MM.1S (cell line): Measurements from ENCODE around the gene DPP9.

Experiments used
- DNase-seq: peaks from one replicate; pipeline ENCODE4 v3.0.0-alpha.2; 2015
- H2AFZ ChIP-seq: fragments of 300-600 bp; sonication (generic); 2 replicates; pipeline ENCODE4 v1.6.0; 2016; ENCODE audit warnings: antibody characterized with exemption, low read length
- H3F3A ChIP-seq: fragments of 300-600 bp; sonication (generic); 2 replicates; pipeline ENCODE4 v1.6.1; 2016; ENCODE audit warnings: mild to moderate bottlenecking, antibody characterized with exemption, low read length, moderate library complexity, mixed read lengths; ENCODE audit not compliant: insufficient read depth
- H3K27ac ChIP-seq: fragments of 300-600 bp; sonication (generic); 2 replicates; pipeline ENCODE4 v1.5.1; 2016; ENCODE audit warnings: mild to moderate bottlenecking, low read length
- H3K27me3 ChIP-seq: fragments of 300-600 bp; sonication (generic); replicated peaks from 2 replicates; pipeline ENCODE4 v1.6.0; 2016; ENCODE audit warnings: low read length; ENCODE audit not compliant: insufficient read depth
- H3K36me3 ChIP-seq: fragments of 300-600 bp; sonication (generic); replicated peaks from 2 replicates; pipeline ENCODE4 v1.6.1; 2016; ENCODE audit warnings: mild to moderate bottlenecking, low read length, mixed read lengths; ENCODE audit not compliant: insufficient read depth
- H3K4me1 ChIP-seq: fragments of 300-600 bp; sonication (generic); 2 replicates; pipeline ENCODE4 v1.6.1; 2016; ENCODE audit warnings: low read length, mixed read lengths
- H3K4me2 ChIP-seq: fragments of 300-600 bp; sonication (generic); 2 replicates; pipeline ENCODE4 v1.6.0; 2016; ENCODE audit warnings: low read depth, low read length
- H3K4me3 ChIP-seq: fragments of 300-600 bp; sonication (generic); 2 replicates; pipeline ENCODE4 v1.5.1; 2016; ENCODE audit warnings: low read length, mixed read lengths
- H3K79me2 ChIP-seq: fragments of 300-600 bp; sonication (generic); 2 replicates; pipeline ENCODE4 v1.6.1; 2016; ENCODE audit warnings: mixed run types, low read length, mixed read lengths
- H3K9ac ChIP-seq: fragments of 300-600 bp; sonication (generic); 2 replicates; pipeline ENCODE4 v1.6.1; 2016; ENCODE audit warnings: low read length, mixed read lengths
- H3K9me2 ChIP-seq: fragments of 300-600 bp; sonication (generic); replicated peaks from 2 replicates; pipeline ENCODE4 v1.6.1; 2016; ENCODE audit warnings: mild to moderate bottlenecking, low read length, mixed read lengths; ENCODE audit not compliant: insufficient read depth
- H3K9me3 ChIP-seq: fragments of 300-600 bp; sonication (generic); replicated peaks from 2 replicates; pipeline ENCODE4 v1.6.1; 2016; ENCODE audit warnings: mild to moderate bottlenecking, low read length, mixed read lengths; ENCODE audit not compliant: insufficient read depth
- H4K20me1 ChIP-seq: fragments of 300-600 bp; sonication (generic); 2 replicates; pipeline ENCODE4 v1.6.1; 2016; ENCODE audit warnings: mild to moderate bottlenecking, low read length, moderate library complexity, mixed read lengths; ENCODE audit not compliant: insufficient read depth
- EZH2 ChIP-seq: fragments of 300-600 bp; sonication (generic); optimal IDR thresholded peaks from 2 replicates; pipeline ENCODE3; 2017; ENCODE audit warnings: low read depth, mild to moderate bottlenecking, antibody characterized with exemption, low read length, mixed read lengths
- EZH2phosphoT487 ChIP-seq: fragments of 300-600 bp; sonication (generic); IDR thresholded peaks from 2 replicates; pipeline ENCODE4 v1.6.1; 2018; ENCODE audit warnings: antibody characterized with exemption, low read length
- TF ChIP-seq, protein P1 (sequence below): fragments of 300-600 bp; sonication (generic); IDR thresholded peaks from 2 replicates; pipeline ENCODE4 v1.5.1; 2016; ENCODE audit warnings: antibody characterized with exemption, low read length, mixed read lengths

The DPP9 gene

DNA sequence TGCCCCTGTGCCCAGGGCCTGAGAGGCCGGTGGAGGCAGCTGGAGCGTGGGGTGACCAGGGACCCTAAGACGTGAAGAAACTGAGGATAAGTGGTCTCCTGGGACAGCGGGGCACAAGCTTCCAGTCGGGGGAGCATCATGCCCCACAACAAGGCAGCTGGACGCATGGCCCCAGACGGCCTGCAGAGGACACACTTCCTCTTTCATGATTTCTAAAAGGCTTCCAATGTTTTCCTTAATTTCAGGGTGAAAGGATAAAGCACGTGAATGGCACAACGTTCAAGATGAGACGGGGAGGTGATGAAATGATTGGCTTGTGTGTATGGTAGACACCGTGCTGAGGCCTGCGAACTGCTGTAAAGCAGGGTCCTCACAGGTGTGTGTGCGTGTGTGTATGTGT, 33.3 kb downstream of the DPP9 start:
- Histone ChIP-seq H3K27ac (no peak overlapping the region), H4K20me1 (no peaks in the 10 kb centered on the region), H3K36me3 (no peaks in the 10 kb centered on the region), H3K27me3 (no peaks in the 10 kb centered on the region), H3F3A (no peaks in the 10 kb centered on the region), H3K4me1 (no peaks in the 10 kb centered on the region), H3K9me2 (no peaks in the 10 kb centered on the region), H3K79me2 (no peaks in the 10 kb centered on the region), H2AFZ (no peak overlapping the region), H3K9me3 (no peaks in the 10 kb centered on the region), H3K4me2 (no peak overlapping the region), H3K4me3 (no peak overlapping the region), H3K9ac (no peak overlapping the region)
- no peak for DNase-seq
- TF ChIP-seq EZH2phosphoT487 (no peak), EZH2 (no peak)
- TF ChIP-seq, protein P1, sequence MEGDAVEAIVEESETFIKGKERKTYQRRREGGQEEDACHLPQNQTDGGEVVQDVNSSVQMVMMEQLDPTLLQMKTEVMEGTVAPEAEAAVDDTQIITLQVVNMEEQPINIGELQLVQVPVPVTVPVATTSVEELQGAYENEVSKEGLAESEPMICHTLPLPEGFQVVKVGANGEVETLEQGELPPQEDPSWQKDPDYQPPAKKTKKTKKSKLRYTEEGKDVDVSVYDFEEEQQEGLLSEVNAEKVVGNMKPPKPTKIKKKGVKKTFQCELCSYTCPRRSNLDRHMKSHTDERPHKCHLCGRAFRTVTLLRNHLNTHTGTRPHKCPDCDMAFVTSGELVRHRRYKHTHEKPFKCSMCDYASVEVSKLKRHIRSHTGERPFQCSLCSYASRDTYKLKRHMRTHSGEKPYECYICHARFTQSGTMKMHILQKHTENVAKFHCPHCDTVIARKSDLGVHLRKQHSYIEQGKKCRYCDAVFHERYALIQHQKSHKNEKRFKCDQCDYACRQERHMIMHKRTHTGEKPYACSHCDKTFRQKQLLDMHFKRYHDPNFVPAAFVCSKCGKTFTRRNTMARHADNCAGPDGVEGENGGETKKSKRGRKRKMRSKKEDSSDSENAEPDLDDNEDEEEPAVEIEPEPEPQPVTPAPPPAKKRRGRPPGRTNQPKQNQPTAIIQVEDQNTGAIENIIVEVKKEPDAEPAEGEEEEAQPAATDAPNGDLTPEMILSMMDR, result no peak

DNA sequence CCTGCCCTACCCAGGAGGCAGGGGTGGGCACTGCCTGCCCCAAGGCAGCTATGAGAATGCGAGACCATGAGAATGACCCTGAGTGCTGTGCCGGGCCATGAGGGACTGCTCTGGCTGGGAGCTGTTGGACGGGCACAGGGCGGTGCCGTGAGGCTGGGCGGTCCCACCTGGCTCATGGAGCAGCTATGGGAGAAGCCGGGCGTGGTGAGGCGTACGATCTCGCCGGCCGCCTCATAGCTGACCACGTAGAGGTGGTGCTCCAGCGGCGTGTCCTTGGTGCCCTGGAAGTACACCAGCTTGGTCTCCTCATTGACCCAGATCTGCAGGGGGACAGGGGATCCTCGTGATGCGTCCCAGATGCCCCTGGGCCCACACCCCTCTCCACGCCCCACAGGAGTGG, 34.2 kb downstream of the DPP9 start:
- H4K20me1 ChIP-seq, result no peaks in the 10 kb centered on the region
- no peak for TF ChIP-seq EZH2phosphoT487
- TF ChIP-seq, protein P1, result no peak
- no peak for TF ChIP-seq EZH2
- no peak overlapping the region for H2AFZ ChIP-seq
- DNase-seq, result no peak
- H3K9me3 ChIP-seq, result no peaks in the 10 kb centered on the region
- H3F3A ChIP-seq, result no peaks in the 10 kb centered on the region
- H3K4me2 ChIP-seq, result no peak overlapping the region
- no peaks in the 10 kb centered on the region for H3K27me3 ChIP-seq
- H3K79me2 ChIP-seq, result no peaks in the 10 kb centered on the region
- no peak overlapping the region for H3K27ac ChIP-seq
- H3K9ac ChIP-seq, result no peak overlapping the region
- H3K9me2 ChIP-seq, result no peaks in the 10 kb centered on the region
- H3K4me3 ChIP-seq, result no peak overlapping the region
- no peaks in the 10 kb centered on the region for H3K4me1 ChIP-seq
- no peaks in the 10 kb centered on the region for H3K36me3 ChIP-seq

DNA sequence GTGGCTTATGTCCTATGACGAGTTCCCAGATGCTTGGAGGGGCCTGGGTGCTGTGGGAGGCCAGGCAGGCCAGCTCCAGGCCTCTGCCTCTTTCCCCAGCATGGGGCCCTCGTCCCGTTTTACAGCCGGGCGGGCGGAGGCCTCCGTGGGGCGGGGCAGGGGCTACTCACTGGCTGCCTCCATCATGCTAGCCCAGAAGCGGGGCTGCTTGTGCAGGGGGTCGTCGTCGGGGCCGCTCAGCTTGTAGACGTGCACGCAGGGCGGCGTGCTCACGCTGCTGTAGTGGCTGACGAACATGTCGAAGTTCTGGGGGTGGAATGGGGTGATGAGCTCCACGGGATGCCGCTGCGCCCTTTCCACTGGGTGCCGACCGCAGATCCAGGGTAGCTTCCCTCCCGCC, 35.1 kb downstream of the DPP9 start:
- no peak for DNase-seq
- no peaks in the 10 kb centered on the region for H3K79me2 ChIP-seq
- H3K9me2 ChIP-seq, result no peaks in the 10 kb centered on the region
- no peak overlapping the region for H3K9ac ChIP-seq
- no peaks in the 10 kb centered on the region for H3K27me3 ChIP-seq
- no peaks in the 10 kb centered on the region for H3F3A ChIP-seq
- no peaks in the 10 kb centered on the region for H3K9me3 ChIP-seq
- H3K27ac ChIP-seq, result no peak overlapping the region
- no peak overlapping the region for H3K4me3 ChIP-seq
- no peaks in the 10 kb centered on the region for H3K36me3 ChIP-seq
- no peaks in the 10 kb centered on the region for H4K20me1 ChIP-seq
- H3K4me1 ChIP-seq, result no peaks in the 10 kb centered on the region
- H2AFZ ChIP-seq, result no peak overlapping the region
- H3K4me2 ChIP-seq, result no peak overlapping the region
- TF ChIP-seq EZH2 (no peak), EZH2phosphoT487 (no peak)
- TF ChIP-seq, protein P1, result no peak

DNA sequence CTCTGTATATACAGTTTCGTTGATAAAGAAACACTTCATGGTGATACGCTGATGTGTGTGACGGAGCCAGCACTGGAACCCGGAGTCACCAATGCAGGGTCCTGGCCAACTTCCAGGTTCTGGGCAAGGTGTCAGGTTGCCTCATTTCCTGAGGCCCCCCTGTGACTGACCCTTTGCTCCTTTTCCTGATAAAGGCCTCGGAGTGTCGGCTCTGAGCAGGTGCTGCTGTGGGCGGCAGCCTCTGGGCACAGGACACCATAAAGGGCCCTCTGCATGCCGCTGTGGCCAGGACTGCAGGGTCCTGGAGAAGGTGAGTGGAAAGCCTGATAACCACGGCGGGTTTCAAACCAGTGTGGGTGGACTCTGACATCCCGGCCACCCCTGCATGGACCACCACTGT, 36.2 kb downstream of the DPP9 start:
- H3K79me2 ChIP-seq, result no peaks in the 10 kb centered on the region
- H4K20me1 ChIP-seq, result no peaks in the 10 kb centered on the region
- H3F3A ChIP-seq, result no peaks in the 10 kb centered on the region
- no peak for DNase-seq
- H3K4me1 ChIP-seq, result no peaks in the 10 kb centered on the region
- no peaks in the 10 kb centered on the region for H3K9me2 ChIP-seq
- no peak overlapping the region for H3K4me2 ChIP-seq
- H2AFZ ChIP-seq, result no peak overlapping the region
- no peaks in the 10 kb centered on the region for H3K27me3 ChIP-seq
- no peak overlapping the region for H3K27ac ChIP-seq
- H3K9me3 ChIP-seq, result no peaks in the 10 kb centered on the region
- no peak overlapping the region for H3K9ac ChIP-seq
- H3K36me3 ChIP-seq, result no peaks in the 10 kb centered on the region
- TF ChIP-seq, protein P1, result no peak
- TF ChIP-seq EZH2 (no peak), EZH2phosphoT487 (no peak)
- H3K4me3 ChIP-seq, result no peak overlapping the region
